HEK293T (cell line): ENCODE measurements around the gene MINAR2.

Experiments used
- CTCF ChIA-PET: fragments of 350-600 bp; formaldehyde crosslinking; extraction: SDS; loops from one replicate; lab custom pipeline; 2021; ENCODE audit warnings: antibody characterized with exemption, inconsistent platforms; lab: Yijun Ruan, JAX
- POLR2A ChIA-PET: fragments of 350-600 bp; formaldehyde crosslinking; extraction: SDS; loops from one replicate; lab custom pipeline; 2020; ENCODE audit warnings: antibody characterized with exemption, inconsistent platforms; lab: Yijun Ruan, JAX
- DNase-seq: peaks from one replicate; pipeline ENCODE4 v3.0.0; 2012; ENCODE audit warnings: mixed read lengths; ENCODE audit errors: extremely low spot score
- ARNT ChIP-seq: fragments of 450-650 bp; IDR thresholded peaks from 2 replicates; pipeline ENCODE4 v1.6.1; 2017; ENCODE audit warnings: mild to moderate bottlenecking
- BHLHE40 ChIP-seq: fragments of 450-650 bp; IDR thresholded peaks from 2 replicates; pipeline ENCODE4 v1.6.1; 2016; ENCODE audit warnings: mild to moderate bottlenecking, moderate library complexity, borderline replicate concordance
- CTBP1 ChIP-seq: fragments of 450-650 bp; IDR thresholded peaks from 2 replicates; pipeline ENCODE4 v1.6.1; 2016; ENCODE audit warnings: borderline replicate concordance
- ELF4 ChIP-seq: fragments of 450-650 bp; IDR thresholded peaks from 2 replicates; pipeline ENCODE4 v1.6.1; 2017; ENCODE audit warnings: antibody characterized with exemption
- FOXA1 ChIP-seq: fragments of 450-650 bp; IDR thresholded peaks from 2 replicates; pipeline ENCODE4 v1.6.1; 2016; ENCODE audit warnings: mild to moderate bottlenecking
- FOXK2 ChIP-seq: fragments of 450-650 bp; IDR thresholded peaks from 2 replicates; pipeline ENCODE4 v1.6.1; 2016; ENCODE audit warnings: mild to moderate bottlenecking
- FOXM1 ChIP-seq: fragments of 450-650 bp; IDR thresholded peaks from 2 replicates; pipeline ENCODE4 v1.6.1; 2017; ENCODE audit warnings: mild to moderate bottlenecking, borderline replicate concordance
- HDGF ChIP-seq: fragments of 450-650 bp; IDR thresholded peaks from 2 replicates; pipeline ENCODE4 v1.6.1; 2017; ENCODE audit warnings: antibody characterized with exemption, borderline replicate concordance
- L3MBTL2 ChIP-seq: fragments of 450-650 bp; conservative IDR thresholded peaks from 2 replicates; pipeline ENCODE4 v1.6.1; 2016; ENCODE audit warnings: mild to moderate bottlenecking
- LEF1 ChIP-seq: fragments of 450-650 bp; IDR thresholded peaks from 2 replicates; pipeline ENCODE4 v1.6.1; 2017; ENCODE audit warnings: mild to moderate bottlenecking, borderline replicate concordance
- NFRKB ChIP-seq: fragments of 450-650 bp; IDR thresholded peaks from 2 replicates; pipeline ENCODE4 v1.6.1; 2016; ENCODE audit warnings: mild to moderate bottlenecking, moderate library complexity
- PKNOX1 ChIP-seq: fragments of 450-650 bp; IDR thresholded peaks from 2 replicates; pipeline ENCODE4 v1.6.1; 2016
- SP1 ChIP-seq: fragments of 450-650 bp; IDR thresholded peaks from 2 replicates; pipeline ENCODE4 v1.6.1; 2017
- SUZ12 ChIP-seq: fragments of 450-650 bp; IDR thresholded peaks from 2 replicates; pipeline ENCODE4 v1.6.1; 2016; ENCODE audit warnings: mild to moderate bottlenecking
- TARDBP ChIP-seq: fragments of 450-650 bp; IDR thresholded peaks from 2 replicates; pipeline ENCODE4 v1.6.1; 2016
- ZNF384 ChIP-seq: fragments of 450-650 bp; IDR thresholded peaks from 2 replicates; pipeline ENCODE4 v1.6.1; 2016

Gene MINAR2

GRCh38 chr5:129804705-129805104, 56.8 kb downstream of the MINAR2 start:
- CTCF ChIA-PET: no interaction called here
- no peak for DNase-seq
- TF ChIP-seq SUZ12 (no peak), FOXM1 (no peak), TARDBP (no peak), PKNOX1 (no peak), BHLHE40 (no peak), ARNT (no peak), FOXK2 (no peak), SP1 (no peak), L3MBTL2 (no peak), NFRKB (no peak), CTBP1 (no peak), ZNF384 (no peak), ELF4 (no peak), LEF1 (no peak), HDGF (no peak), FOXA1 (no peak)
- POLR2A ChIA-PET: no interaction called here

- TF ChIP-seq TARDBP (no peak), FOXA1 (no peak), ELF4 (no peak), ZNF384 (no peak), FOXK2 (no peak), ARNT (no peak), HDGF (no peak), FOXM1 (no peak), L3MBTL2 (no peak), BHLHE40 (no peak), LEF1 (no peak), SUZ12 (no peak), PKNOX1 (no peak)
- DNase-seq: no peak
- CTCF ChIA-PET: no interaction called here
- POLR2A ChIA-PET: no interaction called here
Measured at GRCh38 chr5:129807162-129807814, 59.4 kb downstream of the MINAR2 start.
